IgD-negative memory B cell (primary cell): ENCODE results near the gene NXT1. TPM values are rescaled to one million over a fixed set of nuclear protein-coding genes. Genes with fewer than 3 reads are reported as not detected.

Experiments used
- polyA plus RNA-seq: library from polyadenylated mRNA; unstranded; fragments of 300-500 nt; fragmentation: Illumina TruSeq; gene quantifications from one replicate; pipeline ENCODE4 v1.2.3, GENCODE V29; 2021

The NXT1 gene
- polyA plus RNA-seq, 1 donor from 2014 or later, result 62.1 TPM

Other genes with a start within 250 kb of the NXT1 start
- gene GZF1, start 11.4 kb downstream of the NXT1 start, polyA plus RNA-seq, result 5.9 TPM
- gene NAPB, start 70.7 kb downstream of the NXT1 start, polyA plus RNA-seq, result 5.8 TPM
- gene CSTL1, start 88.9 kb downstream of the NXT1 start, polyA plus RNA-seq, result not detected
- not detected for gene CST11, start 102.1 kb downstream of the NXT1 start, polyA plus RNA-seq
- gene CST8, start 140.3 kb downstream of the NXT1 start, polyA plus RNA-seq, result not detected
- not detected for gene CST9L, start 217.7 kb downstream of the NXT1 start, polyA plus RNA-seq